Uterus (tissue), 4 donors: ENCODE results near the gene RASA4. TPM values are rescaled to one million over a fixed set of nuclear protein-coding genes. Genes with fewer than 3 reads are reported as not detected.
A peak's percentile ranks its signal among the peaks of the same experiment; 100 is the strongest.
"Not testable (repeated sequence)": the region's sequence is repeated elsewhere in the genome, so short reads cannot be mapped to it uniquely, and the experiment has no call there.

Source experiments
- DNase-seq, 2 donors: peaks; one replicate each; pipeline ENCODE4 v3.0.0-alpha.2; 2019 to 2020
- H3K27ac ChIP-seq, 2 donors: fragments of 200-600 bp; sonication (generic); 1 replicate in 1 of 2; 2 replicates in 1 of 2; pipeline ENCODE4 v1.5.1; 2016 to 2018
- H3K27me3 ChIP-seq, 2 donors: fragments of 200-600 bp; sonication (generic); one replicate each; pipeline ENCODE4 v1.5.1; 2018 to 2019; ENCODE audit warnings: control low read depth in 1 of 2
- H3K36me3 ChIP-seq, 2 donors: fragments of 200-600 bp; sonication (generic); one replicate each; pipeline ENCODE4 v1.5.1; 2019; ENCODE audit warnings: control low read depth in 1 of 2
- H3K4me1 ChIP-seq, 2 donors: fragments of 200-600 bp; sonication (generic); one replicate each; pipeline ENCODE4 v1.5.1; 2018 to 2019; ENCODE audit warnings: control low read depth in 1 of 2
- H3K4me3 ChIP-seq, 2 donors: fragments of 200-600 bp; sonication (generic); 1 replicate in 1 of 2; 2 replicates in 1 of 2; pipeline ENCODE4 v1.5.1; 2018 to 2019; ENCODE audit warnings: mild to moderate bottlenecking in 1 of 2
- H3K9me3 ChIP-seq, 2 donors: fragments of 200-600 bp; sonication (generic); one replicate each; pipeline ENCODE4 v1.5.1; 2019; ENCODE audit warnings: control low read depth in 1 of 2
- intact Hi-C: fragments of 100-400 bp; cut with DNase I; formaldehyde crosslinking; loops from one replicate; pipeline ENCODE4 v1.15.1; 2023; ENCODE audit warnings: low total_unique reads
- small RNA-seq: library from RNA; depleted of rRNA; stranded (forward); fragments of <200 nt; gene quantifications from one replicate; pipeline ENCODE3, GENCODE V24; 2016
- total RNA-seq, 4 donors: library from RNA; depleted of rRNA in 3 of 4; stranded (reverse); fragments of >200 nt in 3 of 4; gene quantifications; one replicate each; pipeline versions ENCODE4 v1.1.0 to v1.2.4, GENCODE V29; 2014 to 2023
- donor health status: DM: yes; HTN: yes; CAD: no.

The RASA4 gene
- total RNA-seq, 4 donors from 2014 or later, result 31.4 to 283 (median 51.4) TPM

GRCh38 chr7:102531583-102531982 lies 85.0 kb downstream of the RASA4 start:
- H3K36me3 ChIP-seq, H3K4me1 ChIP-seq, H3K27ac ChIP-seq, H3K9me3 ChIP-seq, H3K27me3 ChIP-seq, H3K4me3 ChIP-seq, intact Hi-C loops: not testable (repeated sequence)
- peak in 1 of 2 donors; percentile 43 for DNase-seq

- H3K27me3 ChIP-seq, DNase-seq, H3K4me1 ChIP-seq, H3K9me3 ChIP-seq, H3K4me3 ChIP-seq, H3K36me3 ChIP-seq, H3K27ac ChIP-seq, intact Hi-C loops: not testable (repeated sequence)
Observed at GRCh38 chr7:102527822-102528793, 88.4 kb downstream of the RASA4 start.

GRCh38 chr7:102527182-102527581 lies 89.4 kb downstream of the RASA4 start:
- intact Hi-C loops, DNase-seq, H3K27ac ChIP-seq, H3K36me3 ChIP-seq, H3K4me3 ChIP-seq, H3K9me3 ChIP-seq, H3K27me3 ChIP-seq, H3K4me1 ChIP-seq: not testable (repeated sequence)

- H3K9me3 ChIP-seq, H3K27me3 ChIP-seq, H3K36me3 ChIP-seq, H3K4me3 ChIP-seq, H3K27ac ChIP-seq, H3K4me1 ChIP-seq, DNase-seq, intact Hi-C loops: not testable (repeated sequence)
Observed at GRCh38 chr7:102524803-102525202, 91.8 kb downstream of the RASA4 start.

Small RNA genes within 50 kb of the gene (small RNA-seq; reads per million reads assigned to genes)
- not detected for gene UPK3BL1

Other genes with a start within 250 kb of the RASA4 start
- 10 to 100 TPM; 16.1 to 36.6 (median 25.4) TPM for gene PRKRIP1, start 220.4 kb downstream of the RASA4 start, total RNA-seq
- 10 to 100 TPM; 15.6 to 48.9 (median 39.0) TPM for gene ORAI2, start 183.2 kb downstream of the RASA4 start, total RNA-seq
- gene ALKBH4, start 151.9 kb downstream of the RASA4 start, total RNA-seq, result 10 to 100 TPM in 3 of 4 donors, 1 to 10 TPM in 1; 8.7 to 31.3 (median 15.8) TPM
- gene LRWD1, start 151.8 kb downstream of the RASA4 start, total RNA-seq, result 10 to 100 TPM; 16.7 to 25.6 (median 22.4) TPM
- gene POLR2J, start 137.8 kb downstream of the RASA4 start, total RNA-seq, result 10 to 100 TPM in 3 of 4 donors, 1 to 10 TPM in 1; 8.2 to 38.8 (median 14.0) TPM
- gene RASA4B, start 99.0 kb downstream of the RASA4 start, total RNA-seq, result 10 to 100 TPM; 10.8 to 59.0 (median 21.2) TPM
- gene UPK3BL2, start 73.1 kb downstream of the RASA4 start, total RNA-seq, result 10 to 100 TPM in 2 of 4 donors, 1 to 10 TPM in 1, not detected in 1; 1.8 to 64.0 (median 24.1) TPM
- gene SPDYE2, start 65.5 kb downstream of the RASA4 start, total RNA-seq, result not detected
- 10 to 100 TPM in 2 of 4 donors, 1 to 10 TPM in 1, under 1 TPM in 1; 0.77 to 50.7 (median 17.1) TPM for gene POLR2J3, start 44.2 kb downstream of the RASA4 start, total RNA-seq
- gene UPK3BL1, start 26.0 kb upstream of the RASA4 start, total RNA-seq, result 10 to 100 TPM in 3 of 4 donors, not detected in 1; 16.0 to 31.8 (median 19.6) TPM
- not detected for gene SPDYE2B, start 33.6 kb upstream of the RASA4 start, total RNA-seq
- gene POLR2J2, start 54.9 kb upstream of the RASA4 start, total RNA-seq, result 10 to 100 TPM in 2 of 4 donors, 1 to 10 TPM in 2; 1.0 to 33.5 (median 7.5) TPM
- gene FAM185A, start 132.2 kb upstream of the RASA4 start, total RNA-seq, result 100 to 1,000 TPM in 1 of 4 donors, 10 to 100 TPM in 2, under 1 TPM in 1; 0.59 to 118 (median 19.4) TPM